Measurements from ENCODE around the gene EYA2. TPM values are rescaled to one million over a fixed set of nuclear protein-coding genes. Genes with fewer than 3 reads are reported as not detected.

Gene EYA2
- polyA plus RNA-seq, 3 donors: 0.04 to 0.16 TPM; not detected in 1

GRCh38 chr20:46938434-46938833 lies 43.8 kb downstream of the EYA2 start:
- no peak overlapping the region for H3K4me3 ChIP-seq (replicated peaks in 1 of 3; ENCODE audit: low read depth in 2 of 3, low read length in 3 of 3)
- peaks cover 0 to 3% (median 0%) of the 10 kb centered on the region in 7 donors for H3K9me3 Mint-ChIP-seq
- no peak overlapping the region for H3K9ac ChIP-seq (ENCODE audit: insufficient read depth, low read length, poor library complexity, severe bottlenecking)
- H3K4me3 Mint-ChIP-seq: no peak overlapping the region
- TF ChIP-seq, protein P1, sequence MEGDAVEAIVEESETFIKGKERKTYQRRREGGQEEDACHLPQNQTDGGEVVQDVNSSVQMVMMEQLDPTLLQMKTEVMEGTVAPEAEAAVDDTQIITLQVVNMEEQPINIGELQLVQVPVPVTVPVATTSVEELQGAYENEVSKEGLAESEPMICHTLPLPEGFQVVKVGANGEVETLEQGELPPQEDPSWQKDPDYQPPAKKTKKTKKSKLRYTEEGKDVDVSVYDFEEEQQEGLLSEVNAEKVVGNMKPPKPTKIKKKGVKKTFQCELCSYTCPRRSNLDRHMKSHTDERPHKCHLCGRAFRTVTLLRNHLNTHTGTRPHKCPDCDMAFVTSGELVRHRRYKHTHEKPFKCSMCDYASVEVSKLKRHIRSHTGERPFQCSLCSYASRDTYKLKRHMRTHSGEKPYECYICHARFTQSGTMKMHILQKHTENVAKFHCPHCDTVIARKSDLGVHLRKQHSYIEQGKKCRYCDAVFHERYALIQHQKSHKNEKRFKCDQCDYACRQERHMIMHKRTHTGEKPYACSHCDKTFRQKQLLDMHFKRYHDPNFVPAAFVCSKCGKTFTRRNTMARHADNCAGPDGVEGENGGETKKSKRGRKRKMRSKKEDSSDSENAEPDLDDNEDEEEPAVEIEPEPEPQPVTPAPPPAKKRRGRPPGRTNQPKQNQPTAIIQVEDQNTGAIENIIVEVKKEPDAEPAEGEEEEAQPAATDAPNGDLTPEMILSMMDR (IDR thresholded peaks at IDR 0.05): no peak
- H3K79me2 ChIP-seq (ENCODE audit: insufficient read depth, low read length): no peaks in the 10 kb centered on the region
- H2AFZ ChIP-seq (ENCODE audit: insufficient read depth, low read depth, low read length, poor library complexity, severe bottlenecking): no peak overlapping the region
- intact Hi-C loops (cut with micrococcal nuclease): no loop called here
- no peaks in the 10 kb centered on the region for H3K27me3 ChIP-seq (ENCODE audit: control insufficient read depth in 2 of 2, insufficient read depth in 2 of 2, low read length in 2 of 2)
- H3K4me1 Mint-ChIP-seq: no peaks in the 10 kb centered on the region
- no peak overlapping the region for H3K4me2 ChIP-seq (replicated peaks; ENCODE audit: extremely low read depth, low read length, poor library complexity, severe bottlenecking)
- no peaks in the 10 kb centered on the region for H3K4me1 ChIP-seq (ENCODE audit: control insufficient read depth in 1 of 2, insufficient read depth in 2 of 2, low read length in 2 of 2)
- no peak overlapping the region for H3K27ac Mint-ChIP-seq
- peaks cover 2 to 6% (median 5%) of the 10 kb centered on the region in 3 donors for H3K27me3 Mint-ChIP-seq (ENCODE audit: low read depth in 3 of 3)
- H3K9me3 ChIP-seq (replicated peaks in 1 of 2; ENCODE audit: control insufficient read depth in 1 of 2, insufficient read depth in 1 of 2, low read length in 2 of 2): no peaks in the 10 kb centered on the region
- H3K36me3 ChIP-seq (replicated peaks in 1 of 2; ENCODE audit: control insufficient read depth in 1 of 2, insufficient read depth in 2 of 2, low read length in 2 of 2): no peaks in the 10 kb centered on the region
- no peaks in the 10 kb centered on the region for H4K20me1 ChIP-seq (ENCODE audit: insufficient read depth, low read length)
- no peak for DNase-seq
- no peak overlapping the region for H3K27ac ChIP-seq (ENCODE audit: low read depth in 1 of 2, low read length in 2 of 2)
- no peaks in the 10 kb centered on the region for H3K36me3 Mint-ChIP-seq
- WGBS (ENCODE audit: insufficient coverage): no CpG with 5 or more reads among the region's 1 CpG

DNA sequence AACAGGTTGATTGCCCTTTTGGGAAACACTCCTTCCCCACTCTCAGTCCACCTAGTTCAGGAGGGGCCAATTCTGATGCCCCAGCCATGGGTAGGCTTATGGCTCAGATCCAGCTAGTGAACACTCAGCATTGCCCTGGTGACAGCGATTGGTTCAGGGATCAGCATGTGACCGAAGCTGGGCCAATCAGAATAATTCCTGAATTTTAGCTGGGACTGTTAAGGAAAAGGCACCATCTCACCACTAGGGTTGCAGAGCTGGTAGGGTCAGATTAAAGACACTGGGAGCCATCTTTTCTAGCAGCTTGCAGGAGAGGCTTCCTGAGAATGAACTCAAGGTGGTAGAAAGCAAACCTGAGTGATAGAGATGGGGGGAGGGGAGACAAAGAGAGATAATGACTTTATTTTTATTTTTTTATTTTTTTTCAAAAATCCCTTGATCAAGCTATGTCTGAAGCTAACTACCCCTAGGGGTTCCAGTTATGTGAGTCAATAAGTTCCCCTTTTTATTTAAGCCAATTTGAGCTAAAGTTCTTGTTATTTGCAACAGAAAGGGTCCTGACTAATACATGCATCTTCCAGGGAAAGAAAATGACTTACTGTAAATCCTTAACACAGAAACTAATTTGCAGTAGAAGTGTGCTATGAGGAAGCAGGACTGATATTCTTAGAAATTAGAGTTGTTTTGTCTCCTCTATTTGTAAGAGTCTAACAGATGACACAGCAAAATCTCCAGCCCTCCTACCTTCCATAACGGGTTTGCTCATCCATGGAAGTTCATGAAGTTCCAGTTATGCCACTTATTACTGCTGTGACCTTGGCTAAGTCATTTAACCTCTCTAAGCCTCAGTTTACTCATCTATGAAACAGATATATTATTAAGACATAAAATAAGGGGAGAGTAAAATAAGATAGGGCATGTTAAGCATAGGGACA lies 44.7 kb downstream of the EYA2 start:
- no peaks in the 10 kb centered on the region for H3K9me3 ChIP-seq (replicated peaks in 1 of 2; ENCODE audit: control insufficient read depth in 1 of 2, insufficient read depth in 1 of 2, low read length in 2 of 2)
- H3K4me1 Mint-ChIP-seq: no peaks in the 10 kb centered on the region
- no peak overlapping the region for H3K4me3 Mint-ChIP-seq
- no peaks in the 10 kb centered on the region for H3K4me1 ChIP-seq (ENCODE audit: control insufficient read depth in 1 of 2, insufficient read depth in 2 of 2, low read length in 2 of 2)
- no peak overlapping the region for H3K9ac ChIP-seq (ENCODE audit: insufficient read depth, low read length, poor library complexity, severe bottlenecking)
- H3K4me2 ChIP-seq (replicated peaks; ENCODE audit: extremely low read depth, low read length, poor library complexity, severe bottlenecking): no peak overlapping the region
- intact Hi-C loops (cut with micrococcal nuclease): no loop called here
- H3K27ac ChIP-seq (ENCODE audit: low read depth in 1 of 2, low read length in 2 of 2): no peak overlapping the region
- DNase-seq: no peak
- H3K36me3 Mint-ChIP-seq: no peaks in the 10 kb centered on the region
- no peak overlapping the region for H2AFZ ChIP-seq (ENCODE audit: insufficient read depth, low read depth, low read length, poor library complexity, severe bottlenecking)
- H3K9me3 Mint-ChIP-seq: peaks cover 0 to 3% (median 0%) of the 10 kb centered on the region in 7 donors
- H3K27me3 ChIP-seq (ENCODE audit: control insufficient read depth in 2 of 2, insufficient read depth in 2 of 2, low read length in 2 of 2): no peaks in the 10 kb centered on the region
- no peaks in the 10 kb centered on the region for H3K36me3 ChIP-seq (replicated peaks in 1 of 2; ENCODE audit: control insufficient read depth in 1 of 2, insufficient read depth in 2 of 2, low read length in 2 of 2)
- no peak overlapping the region for H3K4me3 ChIP-seq (replicated peaks in 1 of 3; ENCODE audit: low read depth in 2 of 3, low read length in 3 of 3)
- H3K27me3 Mint-ChIP-seq (ENCODE audit: low read depth in 3 of 3): peaks cover 2 to 7% (median 4%) of the 10 kb centered on the region in 3 donors
- H4K20me1 ChIP-seq (ENCODE audit: insufficient read depth, low read length): no peaks in the 10 kb centered on the region
- WGBS (ENCODE audit: insufficient coverage): 95% methylated on average over 2 of the region's 3 CpGs
- no peak overlapping the region for H3K27ac Mint-ChIP-seq
- no peaks in the 10 kb centered on the region for H3K79me2 ChIP-seq (ENCODE audit: insufficient read depth, low read length)
- TF ChIP-seq, protein P1 (IDR thresholded peaks at IDR 0.05): no peak

Data from CD14-positive monocyte (primary cell).